ENCODE measurements around the gene GBX2.

DNA sequence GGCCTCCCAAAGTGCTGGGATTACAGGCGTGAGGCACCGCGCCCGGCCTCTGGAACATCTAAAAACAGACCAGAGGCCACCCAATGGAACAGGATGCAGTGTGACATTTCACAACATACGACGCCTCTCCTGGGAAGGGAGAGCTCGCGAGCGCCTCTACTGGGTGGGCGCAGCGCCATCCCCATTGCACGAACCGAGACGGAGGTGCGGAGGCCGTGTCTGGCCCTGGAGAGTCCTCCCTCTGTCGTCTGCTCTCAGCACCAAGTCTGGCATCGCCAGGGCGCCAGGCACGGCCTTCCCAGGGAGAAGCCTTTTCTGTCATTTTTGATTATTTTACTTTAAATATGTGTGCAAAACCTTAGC lies 9.4 kb upstream of the GBX2 start:
- TF ChIP-seq, protein P1, sequence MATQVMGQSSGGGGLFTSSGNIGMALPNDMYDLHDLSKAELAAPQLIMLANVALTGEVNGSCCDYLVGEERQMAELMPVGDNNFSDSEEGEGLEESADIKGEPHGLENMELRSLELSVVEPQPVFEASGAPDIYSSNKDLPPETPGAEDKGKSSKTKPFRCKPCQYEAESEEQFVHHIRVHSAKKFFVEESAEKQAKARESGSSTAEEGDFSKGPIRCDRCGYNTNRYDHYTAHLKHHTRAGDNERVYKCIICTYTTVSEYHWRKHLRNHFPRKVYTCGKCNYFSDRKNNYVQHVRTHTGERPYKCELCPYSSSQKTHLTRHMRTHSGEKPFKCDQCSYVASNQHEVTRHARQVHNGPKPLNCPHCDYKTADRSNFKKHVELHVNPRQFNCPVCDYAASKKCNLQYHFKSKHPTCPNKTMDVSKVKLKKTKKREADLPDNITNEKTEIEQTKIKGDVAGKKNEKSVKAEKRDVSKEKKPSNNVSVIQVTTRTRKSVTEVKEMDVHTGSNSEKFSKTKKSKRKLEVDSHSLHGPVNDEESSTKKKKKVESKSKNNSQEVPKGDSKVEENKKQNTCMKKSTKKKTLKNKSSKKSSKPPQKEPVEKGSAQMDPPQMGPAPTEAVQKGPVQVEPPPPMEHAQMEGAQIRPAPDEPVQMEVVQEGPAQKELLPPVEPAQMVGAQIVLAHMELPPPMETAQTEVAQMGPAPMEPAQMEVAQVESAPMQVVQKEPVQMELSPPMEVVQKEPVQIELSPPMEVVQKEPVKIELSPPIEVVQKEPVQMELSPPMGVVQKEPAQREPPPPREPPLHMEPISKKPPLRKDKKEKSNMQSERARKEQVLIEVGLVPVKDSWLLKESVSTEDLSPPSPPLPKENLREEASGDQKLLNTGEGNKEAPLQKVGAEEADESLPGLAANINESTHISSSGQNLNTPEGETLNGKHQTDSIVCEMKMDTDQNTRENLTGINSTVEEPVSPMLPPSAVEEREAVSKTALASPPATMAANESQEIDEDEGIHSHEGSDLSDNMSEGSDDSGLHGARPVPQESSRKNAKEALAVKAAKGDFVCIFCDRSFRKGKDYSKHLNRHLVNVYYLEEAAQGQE (IDR thresholded peaks at IDR 0.05; ENCODE audit: insufficient read depth in 1 of 2, low read depth in 2 of 2, low read length in 2 of 2): no peak
- TF ChIP-seq POLR2AphosphoS5 (IDR thresholded peaks at IDR 0.05; ENCODE audit: low read depth, low read length): no peak

Data from PFSK-1 (cell line).